ENCODE data around the gene C11orf42. TPM values are rescaled to one million over a fixed set of nuclear protein-coding genes. Genes with fewer than 3 reads are reported as not detected.

Gene C11orf42
- polyA plus RNA-seq, 2 of the 4 experiments (the other 2 are of a cell fraction) = not detected

DNA sequence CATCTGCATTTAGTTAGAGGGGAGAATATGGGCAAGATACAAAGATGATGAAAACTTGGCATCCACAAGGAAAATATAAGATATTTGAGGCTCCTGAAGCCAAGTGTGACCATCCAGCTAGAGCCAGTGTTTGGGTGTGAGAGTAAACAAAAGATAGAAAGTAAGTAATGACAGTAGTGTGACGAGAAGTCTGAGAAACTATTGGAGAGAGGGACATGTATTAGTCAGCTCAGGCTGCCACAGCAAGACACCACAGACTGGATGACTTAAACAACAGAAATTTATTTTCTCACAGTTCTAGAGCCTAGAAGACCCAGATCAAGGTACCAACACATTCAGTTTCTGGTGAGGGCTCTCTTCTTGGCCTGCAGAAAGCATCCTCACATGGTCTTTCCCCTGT lies 47.8 kb downstream of the C11orf42 start:
- Histone ChIP-seq H3K9me3 (no peaks in the 10 kb centered on the region), H3K4me3 (no peak overlapping the region), H3K27ac (no peak overlapping the region), H3K4me2 (no peak overlapping the region), H3K4me1 (peaks cover 9% of the 10 kb centered on the region; the same call in 2 of the 3 replicates)
- ChIA-PET POLR2A (no interaction called here), CTCF (interaction anchor here (1.2 to 8.5 kb wide), 9 partner anchors 7 to 126 kb away, joined by 4 to 83 read pairs (median 18); partner anchors contain the start of gene CCKBR)
- ATAC-seq = no peak
- 47% methylated on average over 1 of the region's 1 CpG for WGBS (ENCODE audit: missing lambda C conversion rate)
- no peak for TF ChIP-seq NR3C1 (IDR thresholded peaks at IDR 0.05)
- TF ChIP-seq RAD21 (conservative IDR thresholded peaks at IDR 0.05 in 1 of 2, IDR thresholded peaks at IDR 0.05 in 1 of 2) = no peak
- TF ChIP-seq, protein P1, sequence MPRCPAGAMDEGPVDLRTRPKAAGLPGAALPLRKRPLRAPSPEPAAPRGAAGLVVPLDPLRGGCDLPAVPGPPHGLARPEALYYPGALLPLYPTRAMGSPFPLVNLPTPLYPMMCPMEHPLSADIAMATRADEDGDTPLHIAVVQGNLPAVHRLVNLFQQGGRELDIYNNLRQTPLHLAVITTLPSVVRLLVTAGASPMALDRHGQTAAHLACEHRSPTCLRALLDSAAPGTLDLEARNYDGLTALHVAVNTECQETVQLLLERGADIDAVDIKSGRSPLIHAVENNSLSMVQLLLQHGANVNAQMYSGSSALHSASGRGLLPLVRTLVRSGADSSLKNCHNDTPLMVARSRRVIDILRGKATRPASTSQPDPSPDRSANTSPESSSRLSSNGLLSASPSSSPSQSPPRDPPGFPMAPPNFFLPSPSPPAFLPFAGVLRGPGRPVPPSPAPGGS (IDR thresholded peaks at IDR 0.05) = no peak
- no peak for TF ChIP-seq CHD4 (IDR thresholded peaks at IDR 0.05; ENCODE audit: borderline replicate concordance)
- TF ChIP-seq, protein P2, sequence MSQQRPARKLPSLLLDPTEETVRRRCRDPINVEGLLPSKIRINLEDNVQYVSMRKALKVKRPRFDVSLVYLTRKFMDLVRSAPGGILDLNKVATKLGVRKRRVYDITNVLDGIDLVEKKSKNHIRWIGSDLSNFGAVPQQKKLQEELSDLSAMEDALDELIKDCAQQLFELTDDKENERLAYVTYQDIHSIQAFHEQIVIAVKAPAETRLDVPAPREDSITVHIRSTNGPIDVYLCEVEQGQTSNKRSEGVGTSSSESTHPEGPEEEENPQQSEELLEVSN (IDR thresholded peaks at IDR 0.05; ENCODE audit: borderline replicate concordance, low read depth) = no peak
- TF ChIP-seq NPAS2 (CRISPR knock-in tag; IDR thresholded peaks at IDR 0.05; ENCODE audit: borderline replicate concordance) = no peak
- no peak for TF ChIP-seq CHD2 (IDR thresholded peaks at IDR 0.05; ENCODE audit: low read length, partially characterized antibody)
- TF ChIP-seq ZSCAN20 (CRISPR knock-in tag; IDR thresholded peaks at IDR 0.05) = no peak
- no peak for TF ChIP-seq MAFK (IDR thresholded peaks at IDR 0.05; ENCODE audit: partially characterized antibody)
- TF ChIP-seq, protein P3, sequence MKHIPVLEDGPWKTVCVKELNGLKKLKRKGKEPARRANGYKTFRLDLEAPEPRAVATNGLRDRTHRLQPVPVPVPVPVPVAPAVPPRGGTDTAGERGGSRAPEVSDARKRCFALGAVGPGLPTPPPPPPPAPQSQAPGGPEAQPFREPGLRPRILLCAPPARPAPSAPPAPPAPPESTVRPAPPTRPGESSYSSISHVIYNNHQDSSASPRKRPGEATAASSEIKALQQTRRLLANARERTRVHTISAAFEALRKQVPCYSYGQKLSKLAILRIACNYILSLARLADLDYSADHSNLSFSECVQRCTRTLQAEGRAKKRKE (CRISPR knock-in tag; IDR thresholded peaks at IDR 0.05; ENCODE audit: low read depth) = no peak
- TF ChIP-seq, protein P4, sequence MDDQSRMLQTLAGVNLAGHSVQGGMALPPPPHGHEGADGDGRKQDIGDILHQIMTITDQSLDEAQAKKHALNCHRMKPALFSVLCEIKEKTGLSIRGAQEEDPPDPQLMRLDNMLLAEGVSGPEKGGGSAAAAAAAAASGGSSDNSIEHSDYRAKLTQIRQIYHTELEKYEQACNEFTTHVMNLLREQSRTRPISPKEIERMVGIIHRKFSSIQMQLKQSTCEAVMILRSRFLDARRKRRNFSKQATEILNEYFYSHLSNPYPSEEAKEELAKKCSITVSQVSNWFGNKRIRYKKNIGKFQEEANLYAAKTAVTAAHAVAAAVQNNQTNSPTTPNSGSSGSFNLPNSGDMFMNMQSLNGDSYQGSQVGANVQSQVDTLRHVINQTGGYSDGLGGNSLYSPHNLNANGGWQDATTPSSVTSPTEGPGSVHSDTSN (IDR thresholded peaks at IDR 0.05) = no peak
- TF ChIP-seq EP300 (IDR thresholded peaks at IDR 0.05) = no peak
- TF ChIP-seq HOXB5 (CRISPR knock-in tag; IDR thresholded peaks at IDR 0.05) = no peak
- FAIRE-seq = no peak
- no peak for DNase-seq (ENCODE audit: low read depth in 1 of 2, low spot score in 1 of 2)

DNA sequence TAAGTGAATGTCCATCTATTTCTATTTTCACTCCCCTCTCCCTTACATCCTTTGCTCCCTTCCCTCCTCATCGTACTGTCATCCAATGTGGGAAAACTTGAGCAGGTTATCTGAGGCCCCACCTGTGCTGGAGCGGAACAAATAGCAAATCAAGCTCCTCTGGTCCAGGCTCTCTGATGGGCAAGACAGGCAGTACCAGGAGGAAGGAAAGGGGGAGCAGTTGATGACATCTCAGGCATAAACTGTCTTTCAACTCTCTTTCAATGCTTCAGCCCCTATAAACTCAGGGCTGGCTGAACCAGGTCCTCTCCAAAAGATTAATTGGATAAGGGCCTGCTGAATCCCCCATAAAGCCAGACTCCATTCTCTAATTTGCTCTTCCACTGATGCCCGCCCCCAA lies 52.8 kb downstream of the C11orf42 start:
- no peak overlapping the region for H3K4me3 ChIP-seq
- no peak for DNase-seq (ENCODE audit: low read depth in 1 of 2, low spot score in 1 of 2)
- TF ChIP-seq RAD21 (conservative IDR thresholded peaks at IDR 0.05 in 1 of 2, IDR thresholded peaks at IDR 0.05 in 1 of 2) (no peak), HDAC2 (IDR thresholded peaks at IDR 0.05) (no peak), RFX5 (IDR thresholded peaks at IDR 0.05) (no peak), MYC (IDR thresholded peaks at IDR 0.05; ENCODE audit: borderline replicate concordance, low read length) (no peak), RNF2 (IDR thresholded peaks at IDR 0.05; ENCODE audit: borderline replicate concordance, low read depth) (no peak), NPAS2 (CRISPR knock-in tag; IDR thresholded peaks at IDR 0.05; ENCODE audit: borderline replicate concordance) (no peak), ZNF302 (CRISPR knock-in tag; IDR thresholded peaks at IDR 0.05) (no peak), SREBF2 (IDR thresholded peaks at IDR 0.05) (no peak), NFE2L2 (conservative IDR thresholded peaks at IDR 0.05; ENCODE audit: low read length) (no peak), FOSL2 (IDR thresholded peaks at IDR 0.05) (no peak), FOSL2 (CRISPR knock-in tag; IDR thresholded peaks at IDR 0.05) (no peak), CBX2 (IDR thresholded peaks at IDR 0.05; ENCODE audit: borderline replicate concordance, low read depth) (no peak), HOXA7 (CRISPR knock-in tag; IDR thresholded peaks at IDR 0.05) (no peak), TP53 (CRISPR knock-in tag; IDR thresholded peaks at IDR 0.05) (no peak), CHD4 (IDR thresholded peaks at IDR 0.05; ENCODE audit: borderline replicate concordance) (no peak)
- TF ChIP-seq, protein P2 (IDR thresholded peaks at IDR 0.05; ENCODE audit: borderline replicate concordance, low read depth) = no peak
- TF ChIP-seq, protein P5, sequence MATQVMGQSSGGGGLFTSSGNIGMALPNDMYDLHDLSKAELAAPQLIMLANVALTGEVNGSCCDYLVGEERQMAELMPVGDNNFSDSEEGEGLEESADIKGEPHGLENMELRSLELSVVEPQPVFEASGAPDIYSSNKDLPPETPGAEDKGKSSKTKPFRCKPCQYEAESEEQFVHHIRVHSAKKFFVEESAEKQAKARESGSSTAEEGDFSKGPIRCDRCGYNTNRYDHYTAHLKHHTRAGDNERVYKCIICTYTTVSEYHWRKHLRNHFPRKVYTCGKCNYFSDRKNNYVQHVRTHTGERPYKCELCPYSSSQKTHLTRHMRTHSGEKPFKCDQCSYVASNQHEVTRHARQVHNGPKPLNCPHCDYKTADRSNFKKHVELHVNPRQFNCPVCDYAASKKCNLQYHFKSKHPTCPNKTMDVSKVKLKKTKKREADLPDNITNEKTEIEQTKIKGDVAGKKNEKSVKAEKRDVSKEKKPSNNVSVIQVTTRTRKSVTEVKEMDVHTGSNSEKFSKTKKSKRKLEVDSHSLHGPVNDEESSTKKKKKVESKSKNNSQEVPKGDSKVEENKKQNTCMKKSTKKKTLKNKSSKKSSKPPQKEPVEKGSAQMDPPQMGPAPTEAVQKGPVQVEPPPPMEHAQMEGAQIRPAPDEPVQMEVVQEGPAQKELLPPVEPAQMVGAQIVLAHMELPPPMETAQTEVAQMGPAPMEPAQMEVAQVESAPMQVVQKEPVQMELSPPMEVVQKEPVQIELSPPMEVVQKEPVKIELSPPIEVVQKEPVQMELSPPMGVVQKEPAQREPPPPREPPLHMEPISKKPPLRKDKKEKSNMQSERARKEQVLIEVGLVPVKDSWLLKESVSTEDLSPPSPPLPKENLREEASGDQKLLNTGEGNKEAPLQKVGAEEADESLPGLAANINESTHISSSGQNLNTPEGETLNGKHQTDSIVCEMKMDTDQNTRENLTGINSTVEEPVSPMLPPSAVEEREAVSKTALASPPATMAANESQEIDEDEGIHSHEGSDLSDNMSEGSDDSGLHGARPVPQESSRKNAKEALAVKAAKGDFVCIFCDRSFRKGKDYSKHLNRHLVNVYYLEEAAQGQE (IDR thresholded peaks at IDR 0.05) = no peak
- TF ChIP-seq, protein P6, sequence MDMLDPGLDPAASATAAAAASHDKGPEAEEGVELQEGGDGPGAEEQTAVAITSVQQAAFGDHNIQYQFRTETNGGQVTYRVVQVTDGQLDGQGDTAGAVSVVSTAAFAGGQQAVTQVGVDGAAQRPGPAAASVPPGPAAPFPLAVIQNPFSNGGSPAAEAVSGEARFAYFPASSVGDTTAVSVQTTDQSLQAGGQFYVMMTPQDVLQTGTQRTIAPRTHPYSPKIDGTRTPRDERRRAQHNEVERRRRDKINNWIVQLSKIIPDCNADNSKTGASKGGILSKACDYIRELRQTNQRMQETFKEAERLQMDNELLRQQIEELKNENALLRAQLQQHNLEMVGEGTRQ (IDR thresholded peaks at IDR 0.05) = no peak
- TF ChIP-seq, protein P3 (CRISPR knock-in tag; IDR thresholded peaks at IDR 0.05; ENCODE audit: low read depth) = no peak

More for the DNA sequence above, 52.8 kb downstream of the C11orf42 start:
- Histone ChIP-seq H3K4me2 (no peak overlapping the region), H3K27ac (no peak overlapping the region), H3K9me3 (no peaks in the 10 kb centered on the region; the same call in 2 of the 3 replicates), H3K4me1 (no peaks in the 10 kb centered on the region; the same call in 2 of the 3 replicates)
- POLR2A ChIA-PET = no interaction called here
- 42% methylated on average over 3 of the region's 3 CpGs for WGBS (ENCODE audit: missing lambda C conversion rate)
- peak; percentile 16 to 43; a peak in 3 of 6 replicates for ATAC-seq
- CTCF ChIA-PET = interaction anchor here (0.9 to 2.1 kb wide), 3 partner anchors 9 to 104 kb away, joined by 3 to 6 read pairs (median 3); no protein-coding TSS in a partner anchor
- no peak for FAIRE-seq
